GM19438 (cell line): Measurements from ENCODE around the gene SERPINB6.
"Not testable (repeated sequence)": the region's sequence is repeated elsewhere in the genome, so short reads cannot be mapped to it uniquely, and the experiment has no call there.

Experiments used
- ATAC-seq: cut with Tn5 transposase; IDR thresholded peaks from one replicate; pipeline ENCODE4 v1.9.1; 2021; ENCODE audit warnings: low read depth; ENCODE audit not compliant: unreplicated experiment

Gene SERPINB6

GRCh38 chr6:2977799-2978590 lies 6.6 kb upstream of the SERPINB6 start:
- ATAC-seq, result no peak

GRCh38 chr6:2977290-2977689 lies 5.9 kb upstream of the SERPINB6 start:
- no peak for ATAC-seq

- ATAC-seq, result no peak
These were observed 5.3 kb upstream of the SERPINB6 start for GRCh38 chr6:2976571-2977085.

- no peak for ATAC-seq
These were observed 4.7 kb upstream of the SERPINB6 start for GRCh38 chr6:2976060-2976459.

GRCh38 chr6:2973676-2974075 lies 2.3 kb upstream of the SERPINB6 start:
- no peak for ATAC-seq

- not testable (repeated sequence) for ATAC-seq
These were observed 1.8 kb upstream of the SERPINB6 start for GRCh38 chr6:2973180-2973579.

GRCh38 chr6:2972685-2973084 lies 1.3 kb upstream of the SERPINB6 start:
- ATAC-seq, result not testable (repeated sequence)

GRCh38 chr6:2972219-2972487 lies 786 bp upstream of the SERPINB6 start:
- not testable (repeated sequence) for ATAC-seq

GRCh38 chr6:2970753-2971419 lies 481 bp downstream of the SERPINB6 start:
- ATAC-seq, result no peak

GRCh38 chr6:2970034-2970685 lies 1.2 kb downstream of the SERPINB6 start:
- ATAC-seq, result no peak

GRCh38 chr6:2969549-2969948 lies 1.8 kb downstream of the SERPINB6 start:
- ATAC-seq, result no peak

GRCh38 chr6:2968600-2969135 lies 2.7 kb downstream of the SERPINB6 start:
- ATAC-seq, result no peak

- ATAC-seq, result no peak
These were observed 3.4 kb downstream of the SERPINB6 start for GRCh38 chr6:2967936-2968335.

GRCh38 chr6:2966347-2966746 lies 5.0 kb downstream of the SERPINB6 start:
- no peak for ATAC-seq

GRCh38 chr6:2964793-2965505 lies 6.4 kb downstream of the SERPINB6 start:
- ATAC-seq, result no peak

GRCh38 chr6:2963756-2964155 lies 7.6 kb downstream of the SERPINB6 start:
- ATAC-seq, result no peak

GRCh38 chr6:2962636-2963035 lies 8.7 kb downstream of the SERPINB6 start:
- no peak for ATAC-seq

GRCh38 chr6:2962004-2962403 lies 9.4 kb downstream of the SERPINB6 start:
- no peak for ATAC-seq

- ATAC-seq, result no peak
These were observed 9.9 kb downstream of the SERPINB6 start for GRCh38 chr6:2961506-2961905.

- no peak for ATAC-seq
These were observed 10.4 kb downstream of the SERPINB6 start for GRCh38 chr6:2960935-2961334.
